Measurements from ENCODE around the gene PTPRA. TPM values are rescaled to one million over a fixed set of nuclear protein-coding genes. Genes with fewer than 3 reads are reported as not detected.

PTPRA gene
- total and polyA plus RNA-seq, 2 of the 13 experiments (the other 11 are each of a cell fraction or from before 2014, with no cell fraction given) = 47.2 to 127 TPM

DNA sequence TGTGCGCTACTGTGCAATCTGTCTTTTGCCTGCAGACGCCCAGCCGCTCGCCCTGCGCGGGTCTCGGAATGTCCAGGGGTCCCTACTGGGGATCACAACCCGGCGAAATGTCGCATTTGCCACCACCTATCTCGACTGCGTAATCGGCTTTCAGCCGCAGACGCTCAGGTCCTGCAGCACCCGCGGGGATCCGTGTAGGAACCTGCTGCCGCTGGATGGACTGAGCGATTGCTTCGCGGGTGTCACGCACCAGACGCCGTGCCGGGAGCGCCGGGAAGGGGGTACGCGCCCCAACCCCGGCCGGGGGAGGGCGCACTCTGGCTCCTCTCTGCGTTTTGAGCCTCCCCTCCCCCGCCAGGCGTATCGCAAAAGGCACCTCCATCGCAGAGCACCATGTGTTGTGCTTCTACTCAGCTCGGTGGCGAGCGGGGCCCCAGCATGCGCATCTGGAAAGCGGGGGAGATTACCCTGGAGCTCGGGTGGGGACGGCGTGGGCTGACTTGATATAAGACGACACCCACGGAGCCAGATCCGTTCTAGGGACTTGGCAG, 747 bp upstream of the PTPRA start (continued):
- TF ChIP-seq, protein P1, sequence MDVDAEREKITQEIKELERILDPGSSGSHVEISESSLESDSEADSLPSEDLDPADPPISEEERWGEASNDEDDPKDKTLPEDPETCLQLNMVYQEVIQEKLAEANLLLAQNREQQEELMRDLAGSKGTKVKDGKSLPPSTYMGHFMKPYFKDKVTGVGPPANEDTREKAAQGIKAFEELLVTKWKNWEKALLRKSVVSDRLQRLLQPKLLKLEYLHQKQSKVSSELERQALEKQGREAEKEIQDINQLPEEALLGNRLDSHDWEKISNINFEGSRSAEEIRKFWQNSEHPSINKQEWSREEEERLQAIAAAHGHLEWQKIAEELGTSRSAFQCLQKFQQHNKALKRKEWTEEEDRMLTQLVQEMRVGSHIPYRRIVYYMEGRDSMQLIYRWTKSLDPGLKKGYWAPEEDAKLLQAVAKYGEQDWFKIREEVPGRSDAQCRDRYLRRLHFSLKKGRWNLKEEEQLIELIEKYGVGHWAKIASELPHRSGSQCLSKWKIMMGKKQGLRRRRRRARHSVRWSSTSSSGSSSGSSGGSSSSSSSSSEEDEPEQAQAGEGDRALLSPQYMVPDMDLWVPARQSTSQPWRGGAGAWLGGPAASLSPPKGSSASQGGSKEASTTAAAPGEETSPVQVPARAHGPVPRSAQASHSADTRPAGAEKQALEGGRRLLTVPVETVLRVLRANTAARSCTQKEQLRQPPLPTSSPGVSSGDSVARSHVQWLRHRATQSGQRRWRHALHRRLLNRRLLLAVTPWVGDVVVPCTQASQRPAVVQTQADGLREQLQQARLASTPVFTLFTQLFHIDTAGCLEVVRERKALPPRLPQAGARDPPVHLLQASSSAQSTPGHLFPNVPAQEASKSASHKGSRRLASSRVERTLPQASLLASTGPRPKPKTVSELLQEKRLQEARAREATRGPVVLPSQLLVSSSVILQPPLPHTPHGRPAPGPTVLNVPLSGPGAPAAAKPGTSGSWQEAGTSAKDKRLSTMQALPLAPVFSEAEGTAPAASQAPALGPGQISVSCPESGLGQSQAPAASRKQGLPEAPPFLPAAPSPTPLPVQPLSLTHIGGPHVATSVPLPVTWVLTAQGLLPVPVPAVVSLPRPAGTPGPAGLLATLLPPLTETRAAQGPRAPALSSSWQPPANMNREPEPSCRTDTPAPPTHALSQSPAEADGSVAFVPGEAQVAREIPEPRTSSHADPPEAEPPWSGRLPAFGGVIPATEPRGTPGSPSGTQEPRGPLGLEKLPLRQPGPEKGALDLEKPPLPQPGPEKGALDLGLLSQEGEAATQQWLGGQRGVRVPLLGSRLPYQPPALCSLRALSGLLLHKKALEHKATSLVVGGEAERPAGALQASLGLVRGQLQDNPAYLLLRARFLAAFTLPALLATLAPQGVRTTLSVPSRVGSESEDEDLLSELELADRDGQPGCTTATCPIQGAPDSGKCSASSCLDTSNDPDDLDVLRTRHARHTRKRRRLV (CRISPR knock-in tag; IDR thresholded peaks at IDR 0.05) = peak; percentile 75; the same call in 1 of the 2 replicates
- TF ChIP-seq ZNF790 (CRISPR knock-in tag; IDR thresholded peaks at IDR 0.05; ENCODE audit: borderline replicate concordance) (no peak), ZNF703 (CRISPR knock-in tag; IDR thresholded peaks at IDR 0.05; ENCODE audit: borderline replicate concordance) (peak; percentile 84; the same call in 1 of the 2 replicates), ZNF513 (CRISPR knock-in tag; conservative IDR thresholded peaks at IDR 0.05) (no peak), TGIF2 (CRISPR knock-in tag; IDR thresholded peaks at IDR 0.05) (no peak), AKAP8 (CRISPR knock-in tag; IDR thresholded peaks at IDR 0.05) (no peak), WIZ (CRISPR knock-in tag; IDR thresholded peaks at IDR 0.05) (no peak), TEAD3 (CRISPR knock-in tag; optimal IDR thresholded peaks at IDR 0.05; ENCODE audit: borderline replicate concordance) (peak; percentile 41), POLR2G (IDR thresholded peaks at IDR 0.05; ENCODE audit: low read depth, low read length) (no peak), RBAK (CRISPR knock-in tag; IDR thresholded peaks at IDR 0.05) (no peak), HOMEZ (CRISPR knock-in tag; IDR thresholded peaks at IDR 0.05; ENCODE audit: low read depth) (no peak), ZBTB1 (CRISPR knock-in tag; IDR thresholded peaks at IDR 0.05; ENCODE audit: borderline replicate concordance) (peak; percentile 14; the same call in 1 of the 2 replicates), ATM (IDR thresholded peaks at IDR 0.05; ENCODE audit: borderline replicate concordance) (no peak), BCL6 (CRISPR knock-in tag; IDR thresholded peaks at IDR 0.05) (peak; percentile 43; the same call in 1 of the 2 replicates), ZEB1 (IDR thresholded peaks at IDR 0.05; ENCODE audit: insufficient replicate concordance, low read depth) (no peak), PLRG1 (conservative IDR thresholded peaks at IDR 0.05) (no peak)
- TF ChIP-seq, protein P2, sequence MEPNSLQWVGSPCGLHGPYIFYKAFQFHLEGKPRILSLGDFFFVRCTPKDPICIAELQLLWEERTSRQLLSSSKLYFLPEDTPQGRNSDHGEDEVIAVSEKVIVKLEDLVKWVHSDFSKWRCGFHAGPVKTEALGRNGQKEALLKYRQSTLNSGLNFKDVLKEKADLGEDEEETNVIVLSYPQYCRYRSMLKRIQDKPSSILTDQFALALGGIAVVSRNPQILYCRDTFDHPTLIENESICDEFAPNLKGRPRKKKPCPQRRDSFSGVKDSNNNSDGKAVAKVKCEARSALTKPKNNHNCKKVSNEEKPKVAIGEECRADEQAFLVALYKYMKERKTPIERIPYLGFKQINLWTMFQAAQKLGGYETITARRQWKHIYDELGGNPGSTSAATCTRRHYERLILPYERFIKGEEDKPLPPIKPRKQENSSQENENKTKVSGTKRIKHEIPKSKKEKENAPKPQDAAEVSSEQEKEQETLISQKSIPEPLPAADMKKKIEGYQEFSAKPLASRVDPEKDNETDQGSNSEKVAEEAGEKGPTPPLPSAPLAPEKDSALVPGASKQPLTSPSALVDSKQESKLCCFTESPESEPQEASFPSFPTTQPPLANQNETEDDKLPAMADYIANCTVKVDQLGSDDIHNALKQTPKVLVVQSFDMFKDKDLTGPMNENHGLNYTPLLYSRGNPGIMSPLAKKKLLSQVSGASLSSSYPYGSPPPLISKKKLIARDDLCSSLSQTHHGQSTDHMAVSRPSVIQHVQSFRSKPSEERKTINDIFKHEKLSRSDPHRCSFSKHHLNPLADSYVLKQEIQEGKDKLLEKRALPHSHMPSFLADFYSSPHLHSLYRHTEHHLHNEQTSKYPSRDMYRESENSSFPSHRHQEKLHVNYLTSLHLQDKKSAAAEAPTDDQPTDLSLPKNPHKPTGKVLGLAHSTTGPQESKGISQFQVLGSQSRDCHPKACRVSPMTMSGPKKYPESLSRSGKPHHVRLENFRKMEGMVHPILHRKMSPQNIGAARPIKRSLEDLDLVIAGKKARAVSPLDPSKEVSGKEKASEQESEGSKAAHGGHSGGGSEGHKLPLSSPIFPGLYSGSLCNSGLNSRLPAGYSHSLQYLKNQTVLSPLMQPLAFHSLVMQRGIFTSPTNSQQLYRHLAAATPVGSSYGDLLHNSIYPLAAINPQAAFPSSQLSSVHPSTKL (CRISPR knock-in tag; IDR thresholded peaks at IDR 0.05) = peak; percentile 63
